Caco-2 (cell line): ENCODE data around the gene BNIPL. TPM values are rescaled to one million over a fixed set of nuclear protein-coding genes. Genes with fewer than 3 reads are reported as not detected.

Experiments used
- BruUV-seq: library from RNA; stranded (reverse); fragments of 400-500 nt; replicated peaks from 2 replicates; lab custom pipeline; 2021; lab: Mats Ljungman, UMichigan
- CTCF ChIA-PET: fragments of 300-600 bp; sonication (Branson Sonifier 250); formaldehyde crosslinking; loops from one replicate; lab custom pipeline; 2022; ENCODE audit warnings: antibody characterized with exemption; lab: Charles Lee
- POLR2A ChIA-PET: fragments of 300-600 bp; sonication (Branson Sonifier 250); formaldehyde crosslinking; loops from one replicate; lab custom pipeline; 2022; ENCODE audit warnings: antibody characterized with exemption; lab: Charles Lee
- DNase-seq, 2 experiments: peaks; one replicate each; pipeline versions ENCODE4 v3.0.0 to v3.0.0-alpha.2; 2020 to 2022
- H3K27me3 ChIP-seq: replicated peaks from 2 replicates; pipeline ENCODE4 v1.6.0; 2011; ENCODE audit warnings: low read length; ENCODE audit not compliant: control insufficient read depth, insufficient read depth
- H3K36me3 ChIP-seq: 2 replicates; pipeline ENCODE4 v1.5.1; 2011; ENCODE audit warnings: low read length; ENCODE audit not compliant: control insufficient read depth, insufficient read depth
- H3K4me1 ChIP-seq: fragments of 250-450 bp; sonication (Bioruptor Pico); 2 replicates; pipeline ENCODE4 v1.5.1; 2020; ENCODE audit warnings: mild to moderate bottlenecking
- H3K4me3 ChIP-seq: 2 replicates; pipeline ENCODE4 v1.5.1; 2011; ENCODE audit warnings: low read depth, mild to moderate bottlenecking, control low read depth, low read length
- H3K9me3 ChIP-seq: fragments of 250-450 bp; sonication (Bioruptor Pico); 2 replicates; pipeline ENCODE4 v1.5.1; 2020; ENCODE audit warnings: mild to moderate bottlenecking, moderate library complexity
- H3K27ac Mint-ChIP-seq: one replicate; pipeline ENCODE4 v1.8.0; 2022; ENCODE audit warnings: mixed read lengths; ENCODE audit not compliant: unreplicated experiment
- H3K27me3 Mint-ChIP-seq: one replicate; pipeline ENCODE4 v1.8.0; 2022; ENCODE audit warnings: mixed read lengths; ENCODE audit not compliant: insufficient read depth, unreplicated experiment
- H3K36me3 Mint-ChIP-seq: one replicate; pipeline ENCODE4 v1.8.0; 2022; ENCODE audit warnings: mild to moderate bottlenecking, mixed read lengths; ENCODE audit not compliant: insufficient read depth, unreplicated experiment
- H3K4me1 Mint-ChIP-seq: one replicate; pipeline ENCODE4 v1.8.0; 2022; ENCODE audit warnings: low read depth, mixed read lengths; ENCODE audit not compliant: unreplicated experiment
- H3K4me3 Mint-ChIP-seq: one replicate; pipeline ENCODE4 v1.8.0; 2022; ENCODE audit warnings: mild to moderate bottlenecking, moderate library complexity, mixed read lengths; ENCODE audit not compliant: unreplicated experiment
- H3K9me3 Mint-ChIP-seq: one replicate; pipeline ENCODE4 v1.8.0; 2022; ENCODE audit warnings: mixed read lengths; ENCODE audit not compliant: unreplicated experiment
- CTCF ChIP-seq, 2 experiments: fragments of 200-600 bp in 1 of 2; IDR thresholded peaks; 1 replicate in 1 of 2; 2 replicates in 1 of 2; pipeline versions ENCODE4 v1.5.1 to v1.8.0; 2011 to 2022; ENCODE audit warnings: antibody characterized with exemption in 1 of 2, control low read depth in 1 of 2, inconsistent platforms in 1 of 2, low read depth in 1 of 2, low read length in 1 of 2, mild to moderate bottlenecking in 1 of 2, moderate library complexity in 1 of 2; ENCODE audit not compliant: insufficient read depth in 1 of 2, severe bottlenecking in 1 of 2, unreplicated experiment in 1 of 2
- intact Hi-C: fragments of 100-400 bp; cut with micrococcal nuclease; formaldehyde crosslinking; loops from one replicate; pipeline ENCODE4 v1.10.0; 2022; ENCODE audit not compliant: unreplicated experiment
- total RNA-seq: library from RNA; stranded (reverse); gene quantifications from 2 replicates; pipeline ENCODE4 v1.2.3, GENCODE V29; 2022

Gene BNIPL
- total RNA-seq, 1 experiment from 2014 or later, result 1.9 TPM

GRCh38 chr1:151060657-151061421 lies 24.5 kb downstream of the BNIPL start:
- Histone ChIP-seq H3K4me1 (peaks cover 11% of the 10 kb centered on the region), H3K27me3 (no peaks in the 10 kb centered on the region), H3K9me3 (no peaks in the 10 kb centered on the region), H3K4me3 (peak overlapping the region; percentile 60), H3K36me3 (no peaks in the 10 kb centered on the region)
- no peak for DNase-seq
- BruUV-seq, result no TSS peak
- Mint-ChIP-seq H3K27me3 (no peaks in the 10 kb centered on the region), H3K4me1 (peaks cover 42% of the 10 kb centered on the region), H3K4me3 (peak overlapping the region; percentile 88), H3K9me3 (no peaks in the 10 kb centered on the region), H3K27ac (peak overlapping the region; percentile 86), H3K36me3 (peaks cover 39% of the 10 kb centered on the region)
- ChIA-PET POLR2A (interaction anchor here (0.6 kb wide), 1 partner anchor 106 kb away, joined by 4 read pairs; no protein-coding TSS in a partner anchor), CTCF (interaction anchor here (0.6 kb wide), 1 partner anchor 221 kb away, joined by 4 read pairs; no protein-coding TSS in a partner anchor)
- TF ChIP-seq CTCF (IDR thresholded peaks at IDR 0.05; ENCODE audit: insufficient read depth in 1 of 2, low read depth in 1 of 2, low read length in 1 of 2, severe bottlenecking in 1 of 2, unreplicated experiment in 1 of 2), result no peak
- intact Hi-C loops, result no loop called here

DNA sequence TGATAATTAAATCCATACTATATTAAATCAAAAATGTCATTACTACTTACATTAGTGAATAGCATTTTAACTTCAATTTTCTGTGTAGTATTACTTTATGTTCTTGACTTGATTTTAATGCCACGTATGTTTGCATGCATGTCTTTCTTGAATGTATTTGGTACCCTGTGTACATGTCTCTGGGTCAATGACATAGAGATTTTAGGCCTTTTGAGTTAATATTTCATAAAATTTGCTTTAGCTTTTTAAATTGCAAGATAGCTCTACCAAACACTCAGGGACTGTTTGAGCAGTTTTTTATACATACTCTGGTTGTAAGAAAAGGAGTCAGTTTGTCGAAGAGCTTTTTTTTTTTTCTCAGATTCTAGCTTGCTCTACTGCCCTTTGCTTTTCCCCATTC lies 25.3 kb downstream of the BNIPL start:
- Mint-ChIP-seq H3K4me1 (peaks cover 33% of the 10 kb centered on the region), H3K4me3 (no peak overlapping the region), H3K36me3 (peaks cover 31% of the 10 kb centered on the region), H3K27ac (no peak overlapping the region), H3K27me3 (no peaks in the 10 kb centered on the region), H3K9me3 (no peaks in the 10 kb centered on the region)
- intact Hi-C loops, result no loop called here
- BruUV-seq, result no TSS peak
- Histone ChIP-seq H3K4me1 (peaks cover 8% of the 10 kb centered on the region), H3K9me3 (no peaks in the 10 kb centered on the region), H3K4me3 (no peak overlapping the region), H3K36me3 (no peaks in the 10 kb centered on the region), H3K27me3 (no peaks in the 10 kb centered on the region)
- DNase-seq, result no peak
- TF ChIP-seq CTCF (IDR thresholded peaks at IDR 0.05; ENCODE audit: insufficient read depth in 1 of 2, low read depth in 1 of 2, low read length in 1 of 2, severe bottlenecking in 1 of 2, unreplicated experiment in 1 of 2), result no peak
- CTCF ChIA-PET, result no interaction called here
- POLR2A ChIA-PET, result no interaction called here

DNA sequence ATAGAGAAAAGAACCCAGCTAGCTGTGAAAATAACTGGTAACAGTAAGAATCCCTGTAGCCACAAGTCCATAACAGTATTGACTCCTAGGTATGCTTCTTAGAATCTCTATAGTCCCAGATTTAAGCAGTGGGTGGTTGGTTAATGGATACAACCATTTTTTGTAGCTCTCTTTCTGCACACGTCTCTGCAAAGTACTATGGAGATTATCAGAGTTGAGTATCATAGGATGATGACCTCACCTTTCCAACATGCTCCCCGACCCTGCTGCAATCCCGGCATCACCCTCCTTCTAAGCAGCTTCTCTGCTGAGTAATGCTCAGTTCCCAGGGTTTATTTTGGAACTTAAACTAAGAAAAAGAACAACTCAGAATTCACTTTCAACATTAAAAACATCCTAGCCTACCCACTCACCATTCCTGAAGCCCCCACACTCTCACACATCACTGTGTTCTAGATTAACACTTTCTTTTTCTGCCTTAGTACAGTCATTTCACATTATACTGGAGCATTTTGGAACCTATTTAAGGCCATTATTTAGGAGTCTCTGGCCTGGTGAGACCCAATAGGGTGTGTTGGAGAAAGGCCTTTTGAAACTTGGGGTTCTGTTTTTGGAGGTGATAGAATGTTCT lies 26.5 kb downstream of the BNIPL start:
- no peak overlapping the region for H3K27ac Mint-ChIP-seq
- peaks cover 19% of the 10 kb centered on the region for H3K36me3 Mint-ChIP-seq
- no peaks in the 10 kb centered on the region for H3K9me3 Mint-ChIP-seq
- BruUV-seq, result no TSS peak
- Histone ChIP-seq H3K27me3 (no peaks in the 10 kb centered on the region), H3K36me3 (no peaks in the 10 kb centered on the region), H3K9me3 (no peaks in the 10 kb centered on the region), H3K4me1 (peaks cover 6% of the 10 kb centered on the region), H3K4me3 (no peak overlapping the region)
- no peak for TF ChIP-seq CTCF (IDR thresholded peaks at IDR 0.05; ENCODE audit: insufficient read depth in 1 of 2, low read depth in 1 of 2, low read length in 1 of 2, severe bottlenecking in 1 of 2, unreplicated experiment in 1 of 2)
- CTCF ChIA-PET, result no interaction called here
- no peaks in the 10 kb centered on the region for H3K27me3 Mint-ChIP-seq
- intact Hi-C loops, result no loop called here
- H3K4me1 Mint-ChIP-seq, result peaks cover 23% of the 10 kb centered on the region
- POLR2A ChIA-PET, result no interaction called here
- H3K4me3 Mint-ChIP-seq, result no peak overlapping the region
- DNase-seq, result no peak
